AG04450 (cell line): ENCODE measurements around the gene SRPK3. TPM values are rescaled to one million over a fixed set of nuclear protein-coding genes. Genes with fewer than 3 reads are reported as not detected.

Experiments
- CTCF ChIA-PET: fragments of 300-600, 350-600 bp; formaldehyde crosslinking; extraction: SDS; loops from one replicate; lab custom pipeline; 2022; ENCODE audit warnings: antibody characterized with exemption, inconsistent platforms; lab: Charles Lee
- POLR2A ChIA-PET: fragments of 350-600 bp; formaldehyde crosslinking; extraction: SDS; loops from one replicate; lab custom pipeline; 2021; ENCODE audit warnings: antibody characterized with exemption, inconsistent platforms; lab: Yijun Ruan, JAX
- DNase-seq: peaks from one replicate; pipeline ENCODE4 v3.0.0-alpha.2; 2011; ENCODE audit warnings: low read depth, low spot score
- H3K27ac ChIP-seq: one replicate; pipeline ENCODE4 v1.5.1; 2012; ENCODE audit warnings: low read depth, low read length, control low read depth
- H3K27me3 ChIP-seq: one replicate; pipeline ENCODE4 v1.6.0; 2012; ENCODE audit warnings: low read length; ENCODE audit not compliant: control insufficient read depth, insufficient read depth
- H3K4me3 ChIP-seq: 2 replicates; pipeline ENCODE4 v1.5.1; 2011; ENCODE audit warnings: mild to moderate bottlenecking, low read depth, low read length, control low read depth
- H3K9me3 ChIP-seq: 2 replicates; pipeline ENCODE4 v1.5.1; 2012; ENCODE audit warnings: low read length; ENCODE audit not compliant: control insufficient read depth, insufficient read depth
- CTCF ChIP-seq: IDR thresholded peaks from 2 replicates; pipeline ENCODE4 v1.5.1; 2011; ENCODE audit warnings: low read depth, low read length, control low read depth, inconsistent platforms
- polyA plus RNA-seq: library from polyadenylated mRNA; depleted of rRNA; stranded (reverse); fragments of >200 nt; gene quantifications from 2 replicates; pipeline ENCODE4 v1.2.3, GENCODE V29; 2011

SRPK3 gene
- polyA plus RNA-seq, 1 experiment = 0.27 TPM

DNA sequence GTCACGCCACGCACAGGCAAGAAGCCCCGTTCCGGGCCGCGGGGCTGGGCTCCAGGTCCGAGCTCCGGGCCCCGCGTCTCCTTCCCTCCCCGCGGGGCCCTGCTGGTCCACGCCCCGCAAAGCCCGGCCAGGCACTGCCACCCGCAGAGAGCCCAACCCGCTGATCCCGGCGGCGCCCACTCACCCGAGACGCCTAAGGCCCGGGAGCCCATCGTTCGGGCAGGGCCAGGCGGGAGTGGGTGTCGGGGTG, 48.6 kb downstream of the SRPK3 start:
- Histone ChIP-seq H3K9me3 (no peaks in the 10 kb centered on the region), H3K27ac (no peak overlapping the region), H3K4me3 (no peak overlapping the region), H3K27me3 (peaks cover 41% of the 10 kb centered on the region)
- no peak for TF ChIP-seq CTCF
- CTCF ChIA-PET = no interaction called here
- POLR2A ChIA-PET = no interaction called here
- DNase-seq = no peak

GRCh38 chrX:153829799-153830639, 49.2 kb downstream of the SRPK3 start, which contains the start of gene PDZD4:
Gene PDZD4 (minus strand): TSS chrX:153830544. CDS start chrX:153830298, 246 bp downstream.
- H3K27me3 ChIP-seq = peaks cover 41% of the 10 kb centered on the region
- ChIA-PET CTCF (no interaction called here), POLR2A (no interaction called here)
- no peak for TF ChIP-seq CTCF
- no peak within 1 kb of the TSS for H3K27ac ChIP-seq
- H3K4me3 ChIP-seq = no peak within 1 kb of the TSS
- no peak for DNase-seq
- H3K9me3 ChIP-seq = no peaks in the 10 kb centered on the region

DNA sequence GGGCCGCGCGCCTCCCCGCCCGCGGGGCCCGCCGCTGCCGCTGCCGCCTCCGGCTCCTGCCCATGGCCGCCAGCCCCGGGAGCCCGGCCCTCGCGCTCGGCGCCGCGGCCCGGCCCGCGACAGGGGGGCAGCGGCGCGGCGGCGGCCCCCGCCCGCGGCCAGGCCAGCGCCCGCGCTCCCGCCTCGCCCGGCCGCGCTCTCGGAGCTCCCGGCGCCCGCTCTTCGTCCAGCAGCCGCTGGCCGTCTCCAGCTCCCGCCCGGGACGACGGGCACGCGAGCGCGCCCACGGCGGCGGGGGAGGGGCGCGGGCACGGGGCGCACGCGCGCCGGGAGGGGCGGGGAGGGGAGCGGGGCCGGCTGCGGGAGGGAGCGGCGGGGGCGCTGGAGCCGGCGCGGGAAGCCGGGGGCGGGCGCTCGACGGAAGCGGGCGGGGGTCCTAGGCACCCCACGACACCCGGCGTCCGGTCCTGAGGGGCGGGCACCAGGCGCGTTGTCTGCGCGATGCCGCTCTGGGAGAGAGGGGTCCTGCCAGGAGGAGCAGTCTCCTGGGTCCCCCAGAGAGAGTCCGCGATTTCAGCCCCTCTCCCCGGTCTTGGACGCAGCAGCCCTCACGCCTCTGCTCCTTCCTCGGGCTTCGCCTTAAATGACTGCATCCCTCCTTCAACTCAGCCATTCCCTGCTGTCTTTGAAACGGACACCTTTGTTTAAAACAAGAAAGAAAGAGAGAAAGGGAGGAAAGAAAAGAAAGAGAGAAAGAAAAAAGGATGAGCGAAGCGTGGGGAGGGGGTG, 50.0 kb downstream of the SRPK3 start:
- Histone ChIP-seq H3K9me3 (no peaks in the 10 kb centered on the region), H3K27ac (no peak overlapping the region), H3K27me3 (peaks cover 38% of the 10 kb centered on the region), H3K4me3 (no peak overlapping the region)
- ChIA-PET POLR2A (no interaction called here), CTCF (no interaction called here)
- no peak for TF ChIP-seq CTCF
- no peak for DNase-seq

DNA sequence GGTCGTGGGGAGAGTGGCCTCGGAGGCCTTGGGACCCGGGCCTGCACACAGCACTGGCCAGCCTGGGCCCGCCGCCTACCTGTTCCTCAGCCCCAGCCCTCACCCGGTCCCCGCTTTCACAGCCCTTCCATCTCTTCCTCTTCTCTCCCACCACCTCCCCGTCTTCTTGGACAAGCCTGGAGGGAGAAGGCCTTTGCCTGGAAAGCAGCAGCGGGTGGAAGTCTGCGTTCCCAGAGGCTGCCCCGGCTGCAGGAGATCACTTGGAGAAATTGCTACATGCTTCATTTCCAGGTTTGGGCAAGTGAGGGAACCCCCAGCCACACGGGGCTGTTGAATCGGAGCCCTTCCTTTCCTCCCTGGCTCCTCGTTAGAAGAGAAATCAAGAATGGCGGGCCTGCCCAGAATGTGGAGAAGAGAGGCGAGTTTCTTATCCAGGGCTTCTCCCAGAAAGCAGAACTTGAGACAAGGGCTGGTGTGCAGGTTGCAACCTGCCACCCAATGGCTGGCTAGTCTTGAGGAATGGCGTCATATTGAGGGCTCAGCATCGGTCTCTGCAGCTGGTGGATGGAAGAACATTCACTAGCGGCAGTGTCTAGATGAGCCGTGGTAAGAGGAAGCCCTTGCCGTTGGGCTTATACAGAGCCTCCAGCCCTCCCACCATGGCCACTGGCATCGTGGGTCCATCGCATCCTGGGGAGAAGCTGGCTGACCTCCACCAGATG, 50.7 kb downstream of the SRPK3 start:
- peaks cover 38% of the 10 kb centered on the region for H3K27me3 ChIP-seq
- no peaks in the 10 kb centered on the region for H3K9me3 ChIP-seq
- no peak for DNase-seq
- H3K27ac ChIP-seq = no peak overlapping the region
- TF ChIP-seq CTCF = no peak
- no peak overlapping the region for H3K4me3 ChIP-seq
- ChIA-PET POLR2A (no interaction called here), CTCF (no interaction called here)
